ENCODE results near the gene P2RX4. TPM values are rescaled to one million over a fixed set of nuclear protein-coding genes. Genes with fewer than 3 reads are reported as not detected.

The P2RX4 gene
- total and polyA plus RNA-seq, 2 of the 13 experiments (the other 11 are each of a cell fraction or from before 2014, with no cell fraction given): 13.8 to 30.8 TPM

DNA sequence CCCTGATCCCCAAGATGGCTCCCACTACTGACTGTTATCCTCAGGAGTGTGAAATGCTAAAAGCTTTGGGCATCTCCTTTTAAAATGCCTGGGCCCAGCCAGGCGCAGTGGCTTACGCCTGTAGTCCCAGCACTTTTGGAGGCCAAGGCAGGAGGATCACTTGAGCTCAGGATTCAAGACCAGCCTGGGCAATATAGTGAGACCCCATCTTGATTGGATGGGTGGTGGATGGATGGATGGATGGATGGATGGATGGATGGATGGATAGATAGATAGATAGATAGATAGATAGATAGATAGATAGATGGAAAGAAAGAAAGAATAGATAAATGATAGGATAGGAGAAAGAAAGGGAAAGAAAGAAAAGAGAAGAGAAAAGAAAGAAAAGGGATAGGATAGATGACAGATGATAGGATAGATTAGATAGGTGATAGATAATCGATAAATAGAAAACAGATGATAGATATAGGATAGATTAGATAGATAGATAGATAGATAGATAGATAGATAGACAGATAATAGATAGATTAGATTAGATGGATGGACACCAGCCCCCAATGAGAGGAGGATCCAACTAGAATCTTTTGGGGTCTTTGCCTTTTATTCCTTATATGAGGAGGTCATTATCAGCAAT lies 9.5 kb downstream of the P2RX4 start:
- ATAC-seq (no peak), FAIRE-seq (no peak), DNase-seq (ENCODE audit: low spot score) (no peak)
- H2AFZ ChIP-seq (ENCODE audit: low read length): no peak overlapping the region
- no peaks in the 10 kb centered on the region for H4K20me1 ChIP-seq (ENCODE audit: insufficient read depth, low read length)
- in situ Hi-C loops (cut with HindIII; ENCODE audit: extremely low pct_ligation_motif_present, low pct_unique_long_range_greater_than_20kb): no loop called here
- peaks cover 3 to 5% of the 10 kb centered on the region in 2 experiments; a peak in 2 of 5 replicates for H3K36me3 ChIP-seq (replicated peaks in 1 of 2; ENCODE audit: control insufficient read depth in 1 of 2, insufficient read depth in 2 of 2, low read length in 2 of 2)
- no peak overlapping the region for H3K4me3 ChIP-seq (replicated peaks in 1 of 3; ENCODE audit: insufficient read depth in 1 of 3, low read depth in 2 of 3, low read length in 3 of 3)
- ChIA-PET POLR2A (no interaction called here), CTCF (ENCODE audit: low intra/inter-chr PET ratio, low total read pairs) (no interaction called here)
- BruUV-seq (replicated peaks): no TSS peak
- TF ChIP-seq, protein P1, sequence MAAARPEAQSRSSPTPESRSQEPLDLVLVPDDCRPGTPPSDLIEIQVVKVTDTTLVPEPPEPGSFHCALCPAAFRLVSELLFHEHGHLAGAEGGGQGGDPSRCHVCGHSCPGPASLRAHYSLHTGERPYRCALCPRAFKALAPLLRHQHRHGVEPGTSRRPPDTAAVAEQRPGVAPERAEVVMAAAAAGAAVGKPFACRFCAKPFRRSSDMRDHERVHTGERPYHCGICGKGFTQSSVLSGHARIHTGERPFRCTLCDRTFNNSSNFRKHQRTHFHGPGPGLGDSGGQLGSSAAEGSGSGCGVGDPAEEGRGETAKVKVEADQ (CRISPR knock-in tag; IDR thresholded peaks at IDR 0.05; ENCODE audit: borderline replicate concordance): no peak
- no peak for TF ChIP-seq SYNCRIP (IDR thresholded peaks at IDR 0.05; ENCODE audit: insufficient read depth, low read depth, low read length)
- no peak for TF ChIP-seq KDM2A (CRISPR knock-in tag; IDR thresholded peaks at IDR 0.05; ENCODE audit: borderline replicate concordance, low read depth)
- TF ChIP-seq, protein P2, sequence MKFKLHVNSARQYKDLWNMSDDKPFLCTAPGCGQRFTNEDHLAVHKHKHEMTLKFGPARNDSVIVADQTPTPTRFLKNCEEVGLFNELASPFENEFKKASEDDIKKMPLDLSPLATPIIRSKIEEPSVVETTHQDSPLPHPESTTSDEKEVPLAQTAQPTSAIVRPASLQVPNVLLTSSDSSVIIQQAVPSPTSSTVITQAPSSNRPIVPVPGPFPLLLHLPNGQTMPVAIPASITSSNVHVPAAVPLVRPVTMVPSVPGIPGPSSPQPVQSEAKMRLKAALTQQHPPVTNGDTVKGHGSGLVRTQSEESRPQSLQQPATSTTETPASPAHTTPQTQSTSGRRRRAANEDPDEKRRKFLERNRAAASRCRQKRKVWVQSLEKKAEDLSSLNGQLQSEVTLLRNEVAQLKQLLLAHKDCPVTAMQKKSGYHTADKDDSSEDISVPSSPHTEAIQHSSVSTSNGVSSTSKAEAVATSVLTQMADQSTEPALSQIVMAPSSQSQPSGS (CRISPR knock-in tag; IDR thresholded peaks at IDR 0.05): no peak
- no peak for TF ChIP-seq CENPT (CRISPR knock-in tag; IDR thresholded peaks at IDR 0.05; ENCODE audit: low read depth)
- TF ChIP-seq SP4 (CRISPR knock-in tag; IDR thresholded peaks at IDR 0.05): no peak
- TF ChIP-seq, protein P3, sequence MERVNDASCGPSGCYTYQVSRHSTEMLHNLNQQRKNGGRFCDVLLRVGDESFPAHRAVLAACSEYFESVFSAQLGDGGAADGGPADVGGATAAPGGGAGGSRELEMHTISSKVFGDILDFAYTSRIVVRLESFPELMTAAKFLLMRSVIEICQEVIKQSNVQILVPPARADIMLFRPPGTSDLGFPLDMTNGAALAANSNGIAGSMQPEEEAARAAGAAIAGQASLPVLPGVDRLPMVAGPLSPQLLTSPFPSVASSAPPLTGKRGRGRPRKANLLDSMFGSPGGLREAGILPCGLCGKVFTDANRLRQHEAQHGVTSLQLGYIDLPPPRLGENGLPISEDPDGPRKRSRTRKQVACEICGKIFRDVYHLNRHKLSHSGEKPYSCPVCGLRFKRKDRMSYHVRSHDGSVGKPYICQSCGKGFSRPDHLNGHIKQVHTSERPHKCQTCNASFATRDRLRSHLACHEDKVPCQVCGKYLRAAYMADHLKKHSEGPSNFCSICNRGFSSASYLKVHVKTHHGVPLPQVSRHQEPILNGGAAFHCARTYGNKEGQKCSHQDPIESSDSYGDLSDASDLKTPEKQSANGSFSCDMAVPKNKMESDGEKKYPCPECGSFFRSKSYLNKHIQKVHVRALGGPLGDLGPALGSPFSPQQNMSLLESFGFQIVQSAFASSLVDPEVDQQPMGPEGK (CRISPR knock-in tag; IDR thresholded peaks at IDR 0.05): no peak
- TF ChIP-seq SPEN (CRISPR knock-in tag; IDR thresholded peaks at IDR 0.05; ENCODE audit: low read depth): no peak
- no peak for TF ChIP-seq ZFP36L2 (CRISPR knock-in tag; IDR thresholded peaks at IDR 0.05)
- TF ChIP-seq, protein P4, sequence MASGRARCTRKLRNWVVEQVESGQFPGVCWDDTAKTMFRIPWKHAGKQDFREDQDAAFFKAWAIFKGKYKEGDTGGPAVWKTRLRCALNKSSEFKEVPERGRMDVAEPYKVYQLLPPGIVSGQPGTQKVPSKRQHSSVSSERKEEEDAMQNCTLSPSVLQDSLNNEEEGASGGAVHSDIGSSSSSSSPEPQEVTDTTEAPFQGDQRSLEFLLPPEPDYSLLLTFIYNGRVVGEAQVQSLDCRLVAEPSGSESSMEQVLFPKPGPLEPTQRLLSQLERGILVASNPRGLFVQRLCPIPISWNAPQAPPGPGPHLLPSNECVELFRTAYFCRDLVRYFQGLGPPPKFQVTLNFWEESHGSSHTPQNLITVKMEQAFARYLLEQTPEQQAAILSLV (CRISPR knock-in tag; IDR thresholded peaks at IDR 0.05; ENCODE audit: borderline replicate concordance): no peak
- TF ChIP-seq RFXAP (CRISPR knock-in tag; IDR thresholded peaks at IDR 0.05; ENCODE audit: borderline replicate concordance): no peak
- TF ChIP-seq ZNF672 (CRISPR knock-in tag; IDR thresholded peaks at IDR 0.05): no peak
- TF ChIP-seq NFATC3 (CRISPR knock-in tag; IDR thresholded peaks at IDR 0.05): no peak
- TF ChIP-seq ADNP (CRISPR knock-in tag; IDR thresholded peaks at IDR 0.05): no peak
- H3K27ac ChIP-seq (ENCODE audit: extremely low read length, insufficient read depth, low read length): no peak overlapping the region
- H3K27me3 ChIP-seq (ENCODE audit: control insufficient read depth in 1 of 2, insufficient read depth in 2 of 2, low read length in 2 of 2): no peaks in the 10 kb centered on the region
- H3K9ac ChIP-seq (ENCODE audit: insufficient read depth, low read depth, low read length): no peak overlapping the region
- H3K4me1 ChIP-seq (ENCODE audit: insufficient read depth, low read length): peaks cover 36% of the 10 kb centered on the region
- intact Hi-C loops (cut with micrococcal nuclease; ENCODE audit: unreplicated experiment): loop anchor here (10.0 kb wide), 1 partner anchor 105 kb away; no protein-coding TSS in a partner anchor
- H3K79me2 ChIP-seq (ENCODE audit: insufficient read depth, low read length): no peaks in the 10 kb centered on the region
- H3K4me2 ChIP-seq (ENCODE audit: low read depth, low read length): no peak overlapping the region
- 95% methylated on average over 3 of the region's 3 CpGs for WGBS (ENCODE audit: low lambda C conversion rate)
- no peaks in the 10 kb centered on the region for H3K9me3 ChIP-seq (ENCODE audit: low read length)
